K562 (cell line): ENCODE results near the gene SYNPO. TPM values are rescaled to one million over a fixed set of nuclear protein-coding genes. Genes with fewer than 3 reads are reported as not detected.

Experiments used
- ATAC-seq: fragments of 200-7000 bp; cut with Tn5 transposase; 3 replicates; pipeline ENCODE4 v1.9.1; 2020; ENCODE audit warnings: moderate library complexity
- BruUV-seq: library from RNA; stranded (reverse); fragments of 400-500 nt; replicated peaks from 2 replicates; lab custom pipeline; 2021; lab: Mats Ljungman, UMichigan
- CTCF ChIA-PET: fragments of 300-600 bp; formaldehyde crosslinking; extraction: SDS; loops from one replicate; lab custom pipeline; 2021; ENCODE audit warnings: low intra/inter-chr PET ratio; lab: Yijun Ruan, JAX
- POLR2A ChIA-PET: fragments of 300-600, 350-650 bp; sonication (Branson Sonifier 250); formaldehyde crosslinking; extraction: SDS; loops from one replicate; lab custom pipeline; 2021; ENCODE audit warnings: antibody characterized with exemption, inconsistent platforms; lab: Yijun Ruan, JAX
- DNase-seq, 4 experiments: peaks; one replicate each; pipeline versions ENCODE4 v3.0.0 to v3.0.0-alpha.2; 2011 to 2018; ENCODE audit warnings: low spot score in 3 of 4, mixed read lengths in 3 of 4; ENCODE audit errors: extremely low read depth in 1 of 4
- FAIRE-seq: peaks from 2 replicates; lab custom pipeline; 2011; peaks lifted over from hg19 to GRCh38; lab: Jason Lieb, UNC
- H2AFZ ChIP-seq: 2 replicates; pipeline ENCODE4 v1.6.0; 2011; ENCODE audit warnings: low read depth, low read length, control low read depth, inconsistent platforms
- H3K27ac ChIP-seq: fragments of 200-600 bp; 3 replicates; pipeline ENCODE4 v1.8.0; 2011; ENCODE audit warnings: low read depth, mild to moderate bottlenecking, control low read depth, inconsistent platforms, low read length, moderate library complexity, mixed read lengths; ENCODE audit errors: extremely low read depth
- H3K27me3 ChIP-seq, 2 experiments: fragments of 300-600 bp in 1 of 2; 2 replicates in 1 of 2; 3 replicates in 1 of 2; pipeline versions ENCODE4 v1.6.0 to v1.8.0; 2011; ENCODE audit warnings: inconsistent platforms in 2 of 2, low read length in 2 of 2, mild to moderate bottlenecking in 1 of 2, mixed read lengths in 1 of 2, moderate library complexity in 1 of 2; ENCODE audit not compliant: control insufficient read depth in 2 of 2, insufficient read depth in 2 of 2
- H3K36me3 ChIP-seq: fragments of 300-600 bp; 3 replicates; pipeline ENCODE4 v1.8.0; 2011; ENCODE audit warnings: mild to moderate bottlenecking, low read length, inconsistent platforms; ENCODE audit not compliant: control insufficient read depth, insufficient read depth
- H3K4me1 ChIP-seq, 2 experiments: fragments of 200-600 bp in 1 of 2; replicated peaks in 1 of 2; 2 replicates in 1 of 2; 3 replicates in 1 of 2; pipeline versions ENCODE4 v1.5.1 to v1.8.0; 2011; ENCODE audit warnings: inconsistent platforms in 2 of 2, low read length in 2 of 2, mild to moderate bottlenecking in 1 of 2, mixed read lengths in 1 of 2, moderate library complexity in 1 of 2; ENCODE audit not compliant: control insufficient read depth in 2 of 2, insufficient read depth in 2 of 2
- H3K4me2 ChIP-seq: 2 replicates; pipeline ENCODE4 v1.6.1; 2011; ENCODE audit warnings: low read length, control low read depth, inconsistent platforms, mixed read lengths; ENCODE audit not compliant: insufficient read depth
- H3K4me3 ChIP-seq: fragments of 200-600 bp; sonication (generic), shearing (Covaris generic); 2 replicates; pipeline ENCODE4 v1.5.1; 2016; ENCODE audit warnings: control low read depth, inconsistent platforms
- H3K79me2 ChIP-seq: fragments of 200-600 bp; 3 replicates; pipeline ENCODE4 v1.8.0; 2011; ENCODE audit warnings: low read length, inconsistent platforms; ENCODE audit not compliant: control insufficient read depth, insufficient read depth
- H3K9ac ChIP-seq, 2 experiments: 2 replicates each; pipeline versions ENCODE4 v1.6.0 to v1.6.1; 2011; ENCODE audit warnings: low read depth in 2 of 2, low read length in 2 of 2, control low read depth in 1 of 2, inconsistent platforms in 1 of 2, mild to moderate bottlenecking in 1 of 2, mixed read lengths in 1 of 2; ENCODE audit not compliant: insufficient read depth in 1 of 2
- H3K9me1 ChIP-seq: one replicate; pipeline ENCODE4 v1.6.0; 2011; ENCODE audit warnings: inconsistent platforms, mild to moderate bottlenecking, low read length, moderate library complexity; ENCODE audit not compliant: control insufficient read depth, insufficient read depth
- H3K9me3 ChIP-seq: replicated peaks from 2 replicates; pipeline ENCODE4 v1.5.1; 2011; ENCODE audit warnings: low read depth, low read length, inconsistent platforms; ENCODE audit not compliant: control insufficient read depth, insufficient read depth
- H4K20me1 ChIP-seq: replicated peaks from 2 replicates; pipeline ENCODE4 v1.6.1; 2011; ENCODE audit warnings: low read length, inconsistent platforms, mixed read lengths; ENCODE audit not compliant: control insufficient read depth, insufficient read depth
- CBFB ChIP-seq: sonication (generic); formaldehyde crosslinking; IDR thresholded peaks from 2 replicates; pipeline ENCODE4 v1.4.0; 2020; ENCODE audit warnings: mild to moderate bottlenecking, missing genetic modification reagents
- ELF4 ChIP-seq: fragments of 450-650 bp; formaldehyde crosslinking; IDR thresholded peaks from 2 replicates; pipeline ENCODE4 v1.4.0; 2022; ENCODE audit warnings: missing genetic modification characterization
- MAFF ChIP-seq: IDR thresholded peaks from 2 replicates; pipeline ENCODE4 v1.6.1; 2012; ENCODE audit warnings: low read length, improper control_type of control experiment
- MTA3 ChIP-seq: fragments of 450-650 bp; formaldehyde crosslinking; IDR thresholded peaks from 2 replicates; pipeline ENCODE4 v1.6.1; 2017; ENCODE audit warnings: mild to moderate bottlenecking, borderline replicate concordance
- NEUROD1 ChIP-seq: fragments of 150-350 bp; IDR thresholded peaks from 2 replicates; pipeline ENCODE4 v1.6.1; 2014; ENCODE audit warnings: borderline replicate concordance, low read length, low read depth; ENCODE audit not compliant: partially characterized antibody
- SIN3A ChIP-seq, 2 experiments: fragments of 150-350 bp in 1 of 2; IDR thresholded peaks; 2 replicates each; pipeline ENCODE4 v1.6.1; 2011 to 2016; ENCODE audit warnings: borderline replicate concordance in 2 of 2, low read depth in 2 of 2, low read length in 2 of 2, mild to moderate bottlenecking in 2 of 2, moderate library complexity in 2 of 2; ENCODE audit not compliant: control insufficient read depth in 1 of 2
- ZNF12 ChIP-seq: sonication (generic); formaldehyde crosslinking; IDR thresholded peaks from 2 replicates; pipeline ENCODE4 v1.4.0; 2020; ENCODE audit warnings: mild to moderate bottlenecking, missing genetic modification reagents
- ZNF165 ChIP-seq: fragments of 250-450 bp; sonication (Bioruptor Pico); IDR thresholded peaks from 2 replicates; pipeline ENCODE4 v1.4.0; 2020; ENCODE audit warnings: borderline replicate concordance
- ZNF431 ChIP-seq: sonication (generic); formaldehyde crosslinking; IDR thresholded peaks from 2 replicates; pipeline ENCODE4 v1.8.0; 2022; ENCODE audit warnings: mild to moderate bottlenecking, missing genetic modification reagents
- WGBS: fragments of 100-300 bp; shearing (Covaris generic); methylation state at CpG from one replicate; pipeline ENCODE4 v1.1.6; 2016; ENCODE audit warnings: low coverage, mixed read lengths; ENCODE audit not compliant: insufficient coverage; ENCODE audit errors: missing lambda C conversion rate; 5-methylcytosine and 5-hydroxymethylcytosine counted together
- in situ Hi-C: fragments of 300-500 bp; cut with MboI; formaldehyde crosslinking; loops from 4 replicates; pipeline ENCODE4 v1.15.0; 2018; ENCODE audit warnings: inconsistent platforms, mixed read lengths
- intact Hi-C: fragments of 100-400 bp; cut with micrococcal nuclease; formaldehyde crosslinking; loops from 2 replicates; pipeline ENCODE4 v1.14.2; 2022
- polyA plus RNA-seq, 8 experiments: library from polyadenylated mRNA; depleted of rRNA in 4 of 8; stranded (reverse) in 5 of 8; unstranded in 3 of 8; fragments of >200 nt; fragmentation: Nextera tagmentation in 2 of 8; fragmentation: Illumina TruSeq in 1 of 8; extraction: Ambion mirVana in 2 of 8; extraction: Trizol in 1 of 8; gene quantifications; 2 replicates each; pipeline versions ENCODE4 v1.2.1 to v1.2.3, GENCODE V29; 2011 to 2014; ENCODE audit warnings: inconsistent platforms in 1 of 8, missing spikeins in 1 of 8
- total RNA-seq, 7 experiments: library from RNA; depleted of rRNA in 6 of 7; stranded (reverse); fragments of >200 nt in 6 of 7; fragmentation: Illumina TruSeq in 2 of 7; extraction: Trizol in 2 of 7; gene quantifications; 2 replicates each; pipeline versions ENCODE4 v1.2.1 to v1.2.3, GENCODE V29; 2011 to 2021; ENCODE audit warnings: low replicate concordance in 1 of 7
- TF ChIP-seq, protein P1 (sequence below): sonication (generic); formaldehyde crosslinking; IDR thresholded peaks from 2 replicates; pipeline ENCODE4 v1.8.0; 2022; ENCODE audit warnings: missing genetic modification reagents, mild to moderate bottlenecking, borderline replicate concordance
- TF ChIP-seq, protein P2 (sequence below): fragments of 250-450 bp; sonication (Bioruptor Pico); IDR thresholded peaks from 2 replicates; pipeline ENCODE4 v1.5.0; 2021

The SYNPO gene
- total and polyA plus RNA-seq, 9 of the 15 experiments (the other 6 are each of a cell fraction or from before 2014, with no cell fraction given) = 0.01 to 0.31 (median 0.03) TPM; not detected in 4

- no peak overlapping the region for H3K27ac ChIP-seq
- CTCF ChIA-PET = interaction anchor here (0.5 to 1.6 kb wide), 2 partner anchors 51 to 66 kb away, joined by 3 to 4 read pairs; no protein-coding TSS in a partner anchor
- peaks cover 12 to 18% of the 10 kb centered on the region in 2 experiments; a peak in 4 of 5 replicates for H3K4me1 ChIP-seq
- H3K36me3 ChIP-seq = no peaks in the 10 kb centered on the region
- BruUV-seq = no TSS peak
- H3K4me3 ChIP-seq = no peak overlapping the region
- no peak for TF ChIP-seq CBFB (CRISPR knock-in tag)
- no peak for TF ChIP-seq NEUROD1
- TF ChIP-seq ZNF12 (CRISPR knock-in tag) = no peak
- TF ChIP-seq MTA3 = no peak
- no peak for TF ChIP-seq ZNF165 (CRISPR knock-in tag)
- no peak for TF ChIP-seq ELF4 (CRISPR knock-in tag)
- TF ChIP-seq, protein P1, sequence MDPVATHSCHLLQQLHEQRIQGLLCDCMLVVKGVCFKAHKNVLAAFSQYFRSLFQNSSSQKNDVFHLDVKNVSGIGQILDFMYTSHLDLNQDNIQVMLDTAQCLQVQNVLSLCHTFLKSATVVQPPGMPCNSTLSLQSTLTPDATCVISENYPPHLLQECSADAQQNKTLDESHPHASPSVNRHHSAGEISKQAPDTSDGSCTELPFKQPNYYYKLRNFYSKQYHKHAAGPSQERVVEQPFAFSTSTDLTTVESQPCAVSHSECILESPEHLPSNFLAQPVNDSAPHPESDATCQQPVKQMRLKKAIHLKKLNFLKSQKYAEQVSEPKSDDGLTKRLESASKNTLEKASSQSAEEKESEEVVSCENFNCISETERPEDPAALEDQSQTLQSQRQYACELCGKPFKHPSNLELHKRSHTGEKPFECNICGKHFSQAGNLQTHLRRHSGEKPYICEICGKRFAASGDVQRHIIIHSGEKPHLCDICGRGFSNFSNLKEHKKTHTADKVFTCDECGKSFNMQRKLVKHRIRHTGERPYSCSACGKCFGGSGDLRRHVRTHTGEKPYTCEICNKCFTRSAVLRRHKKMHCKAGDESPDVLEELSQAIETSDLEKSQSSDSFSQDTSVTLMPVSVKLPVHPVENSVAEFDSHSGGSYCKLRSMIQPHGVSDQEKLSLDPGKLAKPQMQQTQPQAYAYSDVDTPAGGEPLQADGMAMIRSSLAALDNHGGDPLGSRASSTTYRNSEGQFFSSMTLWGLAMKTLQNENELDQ = no peak
- TF ChIP-seq, protein P2, sequence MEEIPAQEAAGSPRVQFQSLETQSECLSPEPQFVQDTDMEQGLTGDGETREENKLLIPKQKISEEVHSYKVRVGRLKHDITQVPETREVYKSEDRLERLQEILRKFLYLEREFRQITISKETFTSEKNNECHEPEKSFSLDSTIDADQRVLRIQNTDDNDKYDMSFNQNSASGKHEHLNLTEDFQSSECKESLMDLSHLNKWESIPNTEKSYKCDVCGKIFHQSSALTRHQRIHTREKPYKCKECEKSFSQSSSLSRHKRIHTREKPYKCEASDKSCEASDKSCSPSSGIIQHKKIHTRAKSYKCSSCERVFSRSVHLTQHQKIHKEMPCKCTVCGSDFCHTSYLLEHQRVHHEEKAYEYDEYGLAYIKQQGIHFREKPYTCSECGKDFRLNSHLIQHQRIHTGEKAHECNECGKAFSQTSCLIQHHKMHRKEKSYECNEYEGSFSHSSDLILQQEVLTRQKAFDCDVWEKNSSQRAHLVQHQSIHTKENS = no peak
- TF ChIP-seq MAFF = no peak
- TF ChIP-seq SIN3A (IDR thresholded peaks at IDR 0.05; ENCODE audit: borderline replicate concordance in 2 of 2, control insufficient read depth in 1 of 2, low read depth in 2 of 2, low read length in 2 of 2) = no peak
- TF ChIP-seq ZNF431 = no peak
- TF ChIP-seq, all 486 proteins: peak for 0
- no peaks in the 10 kb centered on the region for H3K9me1 ChIP-seq
- H4K20me1 ChIP-seq = 0 out of 2 replicates have a peak, but pooled peaks cover 5% of the 10 kb centered on the region
- H3K9me3 ChIP-seq = no peaks in the 10 kb centered on the region
- POLR2A ChIA-PET = no interaction called here
- H3K9ac ChIP-seq = no peak overlapping the region
- H3K4me2 ChIP-seq = no peak overlapping the region
- DNase-seq (no peak), FAIRE-seq (no peak), ATAC-seq (no peak)
- 10% methylated on average over 12 of the region's 12 CpGs for WGBS
- intact Hi-C loops (no loop called here), in situ Hi-C loops (no loop called here)
- H3K27me3 ChIP-seq = peaks cover 13 to 43% of the 10 kb centered on the region in 2 experiments; a peak in 4 of 5 replicates
- H3K79me2 ChIP-seq = no peaks in the 10 kb centered on the region
- no peak overlapping the region for H2AFZ ChIP-seq
These were observed 49.3 kb upstream of the SYNPO start for GRCh38 chr5:150590979-150591695.
